Myometrial cell (primary cell): ENCODE data around the gene OR2V1. TPM values are rescaled to one million over a fixed set of nuclear protein-coding genes. Genes with fewer than 3 reads are reported as not detected.

ENCODE experiments used
- total RNA-seq: library from RNA; depleted of rRNA; stranded (reverse); fragments of >200 nt; gene quantifications from 2 replicates; pipeline ENCODE4 v1.2.3, GENCODE V29; 2015

The OR2V1 gene
- not detected in 2 replicates for total RNA-seq

GRCh38 chr5:181130832-181131496 is at the start of gene OR2V1:
Gene OR2V1, minus strand, starts transcription at chr5:181131169. Its CDS starts 5,865 bp downstream, at chr5:181125304.

GRCh38 chr5:181146927-181147636 is 16.1 kb upstream of the OR2V1 start, which contains the start of gene OR2V2:
Gene OR2V2, plus strand, starts transcription at chr5:181147586. Its CDS starts 7,357 bp downstream, at chr5:181154943.

Other genes starting within 250 kb of the OR2V1 start
- gene BTNL8, start 232.0 kb downstream of the OR2V1 start, total RNA-seq: not detected in 2 replicates
- gene BTNL3, start 142.3 kb downstream of the OR2V1 start, total RNA-seq: not detected in 2 replicates
- gene BTNL9, start 90.9 kb downstream of the OR2V1 start, total RNA-seq: not detected in 2 replicates
- gene OR2V2, start 16.4 kb upstream of the OR2V1 start, total RNA-seq: not detected in 2 replicates
- 3.2 and 4.6 TPM in 2 replicates for gene TRIM7, start 74.0 kb upstream of the OR2V1 start, total RNA-seq
- 9.9 and 14.7 TPM in 2 replicates for gene TRIM41, start 92.1 kb upstream of the OR2V1 start, total RNA-seq
- 3,353 and 4,158 TPM in 2 replicates for gene RACK1, start 112.7 kb upstream of the OR2V1 start, total RNA-seq
- gene TRIM52, start 130.0 kb upstream of the OR2V1 start, total RNA-seq: 3.5 and 5.7 TPM in 2 replicates
- not detected in 2 replicates for gene OR4F3, start 236.1 kb upstream of the OR2V1 start, total RNA-seq